ENCODE measurements around the gene DDX19B. TPM values are rescaled to one million over a fixed set of nuclear protein-coding genes. Genes with fewer than 3 reads are reported as not detected.

Gene DDX19B
- total and polyA plus RNA-seq, 9 donors, result 18.9 to 45.6 (median 21.6) TPM

Small RNA genes lying within 50 kb of the gene (small RNA-seq; reads per million reads assigned to genes)
- not detected for gene RN7SL279P

Other genes starting within 250 kb of the DDX19B start
- gene PDPR, start 184.9 kb upstream of the DDX19B start, total RNA-seq, result 10 to 100 TPM; 13.4 to 44.5 (median 26.0) TPM
- 10 to 100 TPM; 14.9 to 21.7 TPM for gene PDPR, start 184.9 kb upstream of the DDX19B start, polyA plus RNA-seq
- gene CLEC18C, start 125.4 kb upstream of the DDX19B start, total RNA-seq, result under 1 TPM in 6 of 7 donors, not detected in 1; 0.15 to 0.50 (median 0.28) TPM
- gene CLEC18C, start 125.4 kb upstream of the DDX19B start, polyA plus RNA-seq, result under 1 TPM in 1 of 2 donors, not detected in 1; 0.07 TPM
- 10 to 100 TPM; 19.5 to 30.2 (median 22.4) TPM for gene EXOSC6, start 47.2 kb upstream of the DDX19B start, total RNA-seq
- gene EXOSC6, start 47.2 kb upstream of the DDX19B start, polyA plus RNA-seq, result 10 to 100 TPM; 12.4 to 15.5 TPM
- 100 to 1,000 TPM in 1 of 7 donors, 10 to 100 TPM in 6; 26.7 to 280 (median 60.3) TPM for gene AARS1, start 9.7 kb upstream of the DDX19B start, total RNA-seq
- gene AARS1, start 9.7 kb upstream of the DDX19B start, polyA plus RNA-seq, result 10 to 100 TPM; 38.8 to 83.2 TPM
- gene DDX19A, start 47.7 kb downstream of the DDX19B start, total RNA-seq, result 10 to 100 TPM; 22.9 to 40.9 (median 34.7) TPM
- 10 to 100 TPM; 26.3 to 37.3 TPM for gene DDX19A, start 47.7 kb downstream of the DDX19B start, polyA plus RNA-seq
- 10 to 100 TPM; 12.3 to 49.7 (median 25.0) TPM for gene ST3GAL2, start 139.9 kb downstream of the DDX19B start, total RNA-seq
- 10 to 100 TPM in 1 of 2 donors, 1 to 10 TPM in 1; 6.2 to 13.4 TPM for gene ST3GAL2, start 139.9 kb downstream of the DDX19B start, polyA plus RNA-seq
- gene FCSK, start 155.4 kb downstream of the DDX19B start, total RNA-seq, result 10 to 100 TPM; 15.0 to 29.4 (median 20.4) TPM
- gene FCSK, start 155.4 kb downstream of the DDX19B start, polyA plus RNA-seq, result 10 to 100 TPM in 1 of 2 donors, 1 to 10 TPM in 1; 5.1 to 11.8 TPM
- 10 to 100 TPM; 27.4 to 46.5 (median 36.3) TPM for gene COG4, start 224.4 kb downstream of the DDX19B start, total RNA-seq
- 10 to 100 TPM; 32.8 to 41.8 TPM for gene COG4, start 224.4 kb downstream of the DDX19B start, polyA plus RNA-seq
- gene SF3B3, start 224.6 kb downstream of the DDX19B start, total RNA-seq, result 100 to 1,000 TPM in 6 of 7 donors, 10 to 100 TPM in 1; 76.1 to 322 (median 282) TPM
- 100 to 1,000 TPM; 104 to 326 TPM for gene SF3B3, start 224.6 kb downstream of the DDX19B start, polyA plus RNA-seq

All from ovary (tissue), 9 donors.